ENCODE measurements around the gene WIPI1. TPM values are rescaled to one million over a fixed set of nuclear protein-coding genes. Genes with fewer than 3 reads are reported as not detected.
"Not testable (repeated sequence)": the region's sequence is repeated elsewhere in the genome, so short reads cannot be mapped to it uniquely, and the experiment has no call there.

WIPI1 gene
- polyA plus RNA-seq (2014; cell fraction: cytosol; rRNA removed): 3.7 and 4.7 TPM in 2 replicates
- 1.4 and 7.6 TPM in 2 replicates for polyA plus RNA-seq (2014; cell fraction: nucleus; rRNA removed)

GRCh38 chr17:68457168-68457538 is at the start of gene WIPI1:
Gene WIPI1, minus strand, starts transcription at chr17:68457496. Its CDS starts 75 bp downstream, at chr17:68457421.
- peak; percentile 62 for DNase-seq (ENCODE audit: low spot score)

- no peak for DNase-seq (ENCODE audit: low spot score)
Observed at GRCh38 chr17:68505951-68506350, 48.7 kb upstream of the WIPI1 start.

GRCh38 chr17:68501074-68501473 is 43.8 kb upstream of the WIPI1 start:
- DNase-seq (ENCODE audit: low spot score): no peak

GRCh38 chr17:68499587-68499986 is 42.3 kb upstream of the WIPI1 start:
- no peak for DNase-seq (ENCODE audit: low spot score)

- DNase-seq (ENCODE audit: low spot score): no peak
Observed at GRCh38 chr17:68498479-68499326, 41.4 kb upstream of the WIPI1 start.

GRCh38 chr17:68497885-68498319 is 40.6 kb upstream of the WIPI1 start:
- DNase-seq (ENCODE audit: low spot score): no peak

GRCh38 chr17:68495081-68495480 is 37.8 kb upstream of the WIPI1 start:
- no peak for DNase-seq (ENCODE audit: low spot score)

- not testable (repeated sequence) for DNase-seq (ENCODE audit: low spot score)
Observed at GRCh38 chr17:68492394-68493054, 35.2 kb upstream of the WIPI1 start.

GRCh38 chr17:68491381-68492231 is 34.3 kb upstream of the WIPI1 start:
- DNase-seq (ENCODE audit: low spot score): no peak

GRCh38 chr17:68489919-68490318 is 32.6 kb upstream of the WIPI1 start:
- no peak for DNase-seq (ENCODE audit: low spot score)

- DNase-seq (ENCODE audit: low spot score): no peak
Observed at GRCh38 chr17:68484458-68484857, 27.2 kb upstream of the WIPI1 start.

- DNase-seq (ENCODE audit: low spot score): no peak
Observed at GRCh38 chr17:68482576-68483041, 25.3 kb upstream of the WIPI1 start.

- DNase-seq (ENCODE audit: low spot score): no peak
Observed at GRCh38 chr17:68480885-68481284, 23.6 kb upstream of the WIPI1 start.

- DNase-seq (ENCODE audit: low spot score): no peak
Observed at GRCh38 chr17:68470961-68471360, 13.7 kb upstream of the WIPI1 start.

GRCh38 chr17:68468788-68469187 is 11.5 kb upstream of the WIPI1 start:
- DNase-seq (ENCODE audit: low spot score): no peak

- DNase-seq (ENCODE audit: low spot score): no peak
Observed at GRCh38 chr17:68468334-68468733, 11.0 kb upstream of the WIPI1 start.

- no peak for DNase-seq (ENCODE audit: low spot score)
Observed at GRCh38 chr17:68463211-68464019, 6.1 kb upstream of the WIPI1 start.

GRCh38 chr17:68462381-68463210 is 5.3 kb upstream of the WIPI1 start:
- peak; percentile 88 for DNase-seq (ENCODE audit: low spot score)

- DNase-seq (ENCODE audit: low spot score): peak; percentile 58
Observed at GRCh38 chr17:68461589-68461988, 4.3 kb upstream of the WIPI1 start.

GRCh38 chr17:68461122-68461539 is 3.8 kb upstream of the WIPI1 start:
- no peak for DNase-seq (ENCODE audit: low spot score)

Measured in SK-N-DZ (cell line).